ENCODE results near the gene TNS1.

Gene TNS1

GRCh38 chr2:217998926-217999594, 3.7 kb downstream of the TNS1 start:
- ATAC-seq (no peak), DNase-seq (no peak)

GRCh38 chr2:217997510-217997909, 5.3 kb downstream of the TNS1 start:
- DNase-seq (no peak), ATAC-seq (no peak)

- DNase-seq: no peak
- ATAC-seq: no peak
Measured at GRCh38 chr2:217996361-217996760, 6.4 kb downstream of the TNS1 start.

GRCh38 chr2:217995731-217996231, 7.0 kb downstream of the TNS1 start:
- DNase-seq (no peak), ATAC-seq (no peak)

GRCh38 chr2:217994776-217995274, 8.0 kb downstream of the TNS1 start:
- ATAC-seq: no peak
- no peak for DNase-seq

GRCh38 chr2:217993817-217994463, 8.9 kb downstream of the TNS1 start:
- ATAC-seq: no peak
- DNase-seq: peak; percentile 81

- DNase-seq (no peak), ATAC-seq (no peak)
Measured at GRCh38 chr2:217993138-217993537, 9.7 kb downstream of the TNS1 start.

- DNase-seq: no peak
- ATAC-seq: no peak
Measured at GRCh38 chr2:217992061-217992460, 10.7 kb downstream of the TNS1 start.

GRCh38 chr2:217990791-217991465, 11.9 kb downstream of the TNS1 start:
- DNase-seq: no peak
- no peak for ATAC-seq

- DNase-seq (no peak), ATAC-seq (no peak)
Measured at GRCh38 chr2:217990389-217990788, 12.4 kb downstream of the TNS1 start.

GRCh38 chr2:217989221-217989948, 13.4 kb downstream of the TNS1 start:
- no peak for ATAC-seq
- no peak for DNase-seq

GRCh38 chr2:217988840-217989204, 14.0 kb downstream of the TNS1 start:
- ATAC-seq: no peak
- DNase-seq: no peak

- peak; percentile 42 for ATAC-seq
- peak; percentile 84 for DNase-seq
Measured at GRCh38 chr2:217988014-217988839, 14.6 kb downstream of the TNS1 start.

- no peak for ATAC-seq
- DNase-seq: no peak
Measured at GRCh38 chr2:217987391-217987790, 15.4 kb downstream of the TNS1 start.

- no peak for ATAC-seq
- no peak for DNase-seq
Measured at GRCh38 chr2:217986256-217986961, 16.4 kb downstream of the TNS1 start.

GRCh38 chr2:217983276-217984233, 19.2 kb downstream of the TNS1 start:
- ATAC-seq (no peak), DNase-seq (no peak)

- DNase-seq (no peak), ATAC-seq (no peak)
Measured at GRCh38 chr2:217981971-217982370, 20.8 kb downstream of the TNS1 start.

GRCh38 chr2:217981084-217981730, 21.6 kb downstream of the TNS1 start:
- ATAC-seq: no peak
- no peak for DNase-seq

- DNase-seq (no peak), ATAC-seq (no peak)
Measured at GRCh38 chr2:217980591-217980990, 22.2 kb downstream of the TNS1 start.

Measured in stimulated activated naive CD8-positive, alpha-beta T cell treated with anti-CD3 and anti-CD28 coated beads, Interleukin-15, Interleukin-2, amounts not matched to agents 100 U/mL and 50 U/mL, for 24 hours (primary cell).